ENCODE results near the gene SH3BP5.

DNA sequence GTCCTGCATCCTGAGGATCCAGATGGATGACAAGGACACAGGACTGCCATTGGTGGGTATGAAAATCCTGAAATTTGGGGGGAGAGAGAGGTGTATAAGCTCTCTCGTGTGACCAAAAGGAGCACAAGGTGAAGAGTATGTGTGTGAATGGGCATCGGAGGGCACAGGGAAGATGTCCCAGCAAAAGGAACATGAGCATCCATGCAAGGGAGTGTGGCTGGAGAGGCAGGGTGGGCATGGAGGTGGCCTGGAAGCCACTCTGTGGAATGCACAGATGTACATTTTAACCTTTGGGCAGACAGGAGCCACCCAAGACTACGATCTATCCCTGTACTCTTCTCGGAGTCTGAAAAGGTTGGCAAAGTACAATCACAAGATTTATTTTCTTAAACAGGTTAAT is 71.9 kb downstream of the SH3BP5 start:
- TF ChIP-seq CTCF (IDR thresholded peaks at IDR 0.05), result no peak
- TF ChIP-seq POLR2A (IDR thresholded peaks at IDR 0.05), result no peak
